Measurements from ENCODE around the gene MYO16.

DNA sequence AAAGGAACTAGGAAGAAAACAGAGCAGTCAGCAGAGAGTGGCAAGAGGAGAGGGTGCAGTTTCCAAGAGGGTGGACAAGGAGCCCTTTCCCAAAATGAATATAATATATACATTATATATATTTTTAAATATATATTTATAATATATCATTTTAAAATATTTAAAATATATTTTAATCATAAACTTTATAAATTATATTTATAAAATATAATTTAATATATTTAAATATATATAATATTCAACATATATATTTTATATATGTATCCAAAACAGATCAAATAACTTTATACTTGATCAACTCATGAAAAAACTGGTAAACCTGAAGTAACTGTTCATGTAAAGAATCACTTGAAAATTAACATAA, 328.6 kb downstream of the MYO16 start:
- TF ChIP-seq TAF1 (IDR thresholded peaks at IDR 0.05; ENCODE audit: low read depth, low read length) (no peak), POLR2A (IDR thresholded peaks at IDR 0.05; ENCODE audit: low read depth, low read length) (no peak)

All from GM12891 (cell line).